Femur (tissue), 1 donor: ENCODE data around the gene CST5.
"Not testable (repeated sequence)": the region's sequence is repeated elsewhere in the genome, so short reads cannot be mapped to it uniquely, and the experiment has no call there.

Source experiments
- DNase-seq: peaks from one replicate; pipeline ENCODE4 v3.0.0-alpha.2; 2017

The CST5 gene

DNA sequence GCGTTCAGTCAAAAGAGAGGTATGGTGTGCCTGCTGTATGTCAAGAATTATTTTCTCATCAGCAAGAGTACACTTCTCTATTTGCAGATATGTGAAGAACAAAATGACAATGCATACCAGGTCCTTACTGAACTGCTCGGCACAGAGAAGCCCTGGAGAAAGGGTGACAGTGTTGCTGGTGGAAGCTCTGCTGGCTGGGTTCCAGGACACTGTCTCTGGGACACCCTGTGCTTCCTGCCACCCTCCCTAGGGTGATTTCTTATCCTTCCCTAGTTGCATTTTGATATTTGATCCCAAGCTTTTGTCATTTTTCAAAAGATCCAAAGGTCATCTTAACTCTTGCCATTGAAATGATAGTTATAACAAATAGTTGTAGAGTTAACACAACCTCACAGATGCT is 8.3 kb upstream of the CST5 start:
- no peak for DNase-seq

DNA sequence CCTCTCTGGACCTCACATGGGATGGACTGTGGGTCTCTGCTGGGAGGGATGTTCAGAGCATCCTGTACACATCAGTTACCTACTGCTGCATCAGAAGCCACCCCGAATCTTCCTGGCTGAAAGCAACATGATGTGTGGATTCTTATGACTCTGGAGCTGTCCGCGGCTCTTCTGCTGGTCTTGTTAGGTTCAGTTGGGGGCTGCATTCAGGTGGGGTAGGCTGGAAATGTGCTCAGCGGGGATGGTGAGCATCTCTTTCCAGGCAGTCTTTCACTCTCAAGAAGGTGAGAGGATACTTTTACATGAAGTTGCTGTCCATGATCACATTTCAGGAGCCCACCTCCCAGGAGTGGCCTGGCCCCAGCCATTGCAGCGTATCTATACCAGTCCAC is 5.2 kb upstream of the CST5 start:
- DNase-seq, result no peak

GRCh38 chr20:23884136-23884770 is 4.7 kb upstream of the CST5 start:
- no peak for DNase-seq

DNA sequence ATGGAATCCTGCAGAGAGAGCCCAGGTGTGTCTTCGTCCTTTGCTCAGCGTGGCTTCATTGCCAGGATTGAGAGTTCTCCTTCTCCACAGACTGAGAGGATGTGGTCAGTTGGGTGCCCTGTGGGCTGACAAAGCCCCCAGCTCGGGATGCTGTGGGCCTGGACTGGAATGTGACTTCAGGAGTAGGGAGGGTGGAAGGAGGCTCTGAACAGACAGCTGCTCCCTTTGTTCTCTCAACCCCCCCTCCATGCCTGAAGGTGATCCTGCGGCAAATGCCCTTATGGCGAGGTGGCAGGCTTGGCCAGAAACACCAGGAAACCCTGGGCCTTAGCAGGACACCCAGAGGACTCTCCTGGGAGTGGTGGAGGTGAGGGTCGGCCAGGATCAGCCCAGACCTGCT is 1.8 kb upstream of the CST5 start:
- no peak for DNase-seq

DNA sequence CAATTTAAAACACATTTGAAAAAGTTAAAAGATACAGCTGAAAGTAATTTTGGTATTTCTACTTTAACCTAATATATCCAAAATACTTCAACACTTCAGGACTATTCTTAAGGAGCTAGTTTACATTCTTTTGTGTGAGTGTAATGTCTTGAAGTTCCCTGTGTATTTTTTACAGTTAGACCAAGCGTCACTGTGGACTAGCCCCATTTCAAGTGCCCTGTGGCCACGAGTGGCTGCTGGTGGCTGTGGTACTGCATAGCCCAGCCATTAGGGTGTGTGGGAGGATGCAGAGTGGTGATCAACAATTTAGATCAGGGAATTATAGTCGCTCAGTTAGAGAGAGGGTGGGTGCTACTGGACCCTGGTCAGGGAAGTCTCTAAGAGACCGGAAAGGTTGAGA is 869 bp upstream of the CST5 start:
- no peak for DNase-seq

- DNase-seq, result no peak
Observed at GRCh38 chr20:23879811-23880374, 345 bp upstream of the CST5 start.

DNA sequence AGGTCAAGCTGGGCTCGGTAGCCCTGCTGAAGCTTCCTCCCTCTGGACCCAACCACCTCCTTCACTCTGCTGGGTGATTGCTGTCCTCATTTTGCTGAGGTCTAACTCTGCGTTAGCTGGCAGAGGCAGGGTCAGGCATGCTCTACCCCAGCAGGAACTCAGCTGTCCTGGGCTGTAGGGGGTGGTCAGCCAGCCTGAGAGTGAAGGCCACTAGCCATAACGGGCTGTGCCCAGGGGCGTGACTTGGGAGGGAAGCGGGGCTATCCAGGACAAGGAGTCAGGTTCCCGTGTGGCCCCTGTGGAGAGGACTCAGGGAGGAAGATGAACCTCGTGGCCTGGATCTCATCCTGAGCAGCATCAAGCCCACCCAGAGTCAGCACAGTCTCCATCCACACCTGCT is 761 bp downstream of the CST5 start:
- DNase-seq, result no peak

DNA sequence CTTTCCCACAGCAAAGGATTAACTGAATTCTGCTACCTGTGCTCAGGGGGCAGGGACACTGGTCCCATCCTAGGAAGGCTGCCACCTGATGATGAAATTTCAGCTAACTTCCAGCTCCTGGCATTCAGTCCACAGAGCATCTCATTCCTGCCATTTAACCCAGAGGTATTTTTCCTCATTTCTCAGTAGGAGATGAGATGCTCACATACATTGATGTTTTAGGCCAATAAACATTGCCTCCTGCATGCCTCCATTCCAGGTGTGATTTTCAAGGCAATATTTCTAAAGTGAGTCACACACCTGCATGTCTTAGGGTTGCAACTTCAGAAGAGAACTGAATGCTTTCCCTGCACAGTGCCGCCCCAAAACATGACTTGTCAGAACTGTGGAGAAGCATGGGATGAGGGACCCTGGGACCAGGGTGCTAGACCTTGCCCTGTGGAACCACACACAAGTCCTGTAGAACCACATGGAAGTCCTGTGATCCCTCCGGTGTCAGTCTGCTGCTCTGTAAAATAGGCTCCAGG is 1.5 kb downstream of the CST5 start:
- DNase-seq, result not testable (repeated sequence)

GRCh38 chr20:23877524-23877923 is 2.0 kb downstream of the CST5 start:
- no peak for DNase-seq

DNA sequence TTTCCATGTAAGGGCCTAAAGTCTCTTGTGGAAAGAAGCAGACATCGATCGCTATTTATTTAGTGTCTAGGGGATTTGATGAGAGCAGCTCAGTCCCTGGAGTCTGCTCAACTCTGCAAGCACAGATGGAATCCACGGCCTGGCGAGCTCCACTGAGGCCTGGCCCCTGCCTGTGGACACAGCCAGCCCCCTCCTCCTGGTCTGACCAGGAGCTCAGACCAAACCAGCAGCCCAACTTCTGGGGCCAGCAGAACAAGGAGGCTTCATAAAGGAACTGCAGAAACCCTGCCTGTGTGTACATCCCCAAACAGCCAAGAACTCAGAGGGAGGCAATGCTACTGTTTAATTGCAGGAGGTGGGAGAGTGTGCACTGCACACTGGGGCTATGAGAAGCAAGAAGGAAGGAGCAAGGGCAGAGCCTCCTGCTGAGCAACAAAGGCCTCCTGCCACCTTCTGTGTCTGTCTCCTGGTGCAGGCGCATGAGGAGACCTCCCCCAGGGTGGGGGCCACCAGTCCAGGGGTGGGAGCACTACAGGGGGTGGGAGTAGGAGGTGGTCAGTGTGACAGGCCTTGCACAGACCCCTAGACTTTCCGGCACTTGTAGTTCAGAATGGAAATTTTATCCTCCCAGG is 3.8 kb downstream of the CST5 start:
- DNase-seq, result no peak

GRCh38 chr20:23874747-23875146 is 4.8 kb downstream of the CST5 start:
- DNase-seq, result no peak

- DNase-seq, result no peak
Observed at GRCh38 chr20:23873370-23874015, 6.1 kb downstream of the CST5 start.

DNA sequence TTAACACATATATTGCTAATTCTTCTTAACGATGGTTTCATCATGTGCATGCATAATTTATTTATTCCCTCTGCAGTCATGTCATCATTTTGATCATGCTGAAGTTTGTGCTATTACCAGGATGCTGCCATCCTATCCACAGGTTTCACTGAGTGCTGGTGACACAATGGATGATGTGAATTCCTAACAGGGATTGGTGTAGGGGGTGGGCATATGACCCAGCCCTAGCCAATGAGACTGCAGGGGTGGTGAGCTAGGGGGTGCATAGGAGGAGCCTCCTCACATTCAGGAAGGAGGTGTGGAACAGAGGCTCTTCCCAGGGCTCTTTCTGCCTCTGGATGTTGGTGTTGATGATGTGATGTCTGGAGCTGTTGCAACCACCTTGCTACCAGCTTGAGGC is 7.5 kb downstream of the CST5 start:
- no peak for DNase-seq

GRCh38 chr20:23870461-23870860 is 9.1 kb downstream of the CST5 start:
- DNase-seq, result no peak

DNA sequence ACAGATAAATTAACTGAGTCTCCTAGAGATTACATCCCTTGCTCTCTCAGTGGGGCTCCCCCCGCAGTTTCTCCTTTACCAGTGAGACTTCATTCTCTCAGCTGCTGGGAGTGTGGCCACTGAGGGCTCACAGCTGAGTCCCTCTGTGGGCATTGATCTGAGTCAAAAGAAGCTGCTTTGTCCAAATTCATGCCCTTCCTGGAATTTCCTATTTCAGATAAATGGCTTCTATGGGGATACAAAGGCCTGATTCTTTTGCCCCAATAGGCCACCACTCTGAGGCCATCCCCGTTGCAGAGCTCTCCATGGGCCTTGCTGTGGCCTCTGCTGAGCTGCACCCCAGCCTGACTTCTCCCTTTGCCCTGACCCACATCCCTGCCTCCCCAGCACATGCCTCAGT is 10.0 kb downstream of the CST5 start:
- DNase-seq, result no peak

DNA sequence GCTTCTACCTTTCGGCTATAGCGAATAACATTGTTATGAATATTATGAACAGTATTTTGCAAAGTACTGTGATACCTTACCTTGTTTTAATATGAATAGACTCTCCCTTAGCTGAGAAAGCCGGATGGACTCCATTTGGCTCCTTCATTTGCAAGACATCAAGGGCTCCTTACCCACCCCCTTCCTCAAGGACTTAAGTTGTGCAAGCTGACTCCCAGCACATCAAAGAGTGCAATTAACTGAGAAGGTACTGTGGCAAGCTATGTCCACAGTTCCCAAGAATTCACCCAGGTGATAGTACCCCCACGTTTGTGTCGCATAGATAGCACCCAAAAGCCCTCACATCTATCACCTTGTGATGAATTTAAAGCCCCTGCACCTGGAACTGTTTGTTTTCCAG is 11.2 kb downstream of the CST5 start:
- no peak for DNase-seq

- no peak for DNase-seq
Observed at GRCh38 chr20:23867152-23867776, 12.3 kb downstream of the CST5 start.

DNA sequence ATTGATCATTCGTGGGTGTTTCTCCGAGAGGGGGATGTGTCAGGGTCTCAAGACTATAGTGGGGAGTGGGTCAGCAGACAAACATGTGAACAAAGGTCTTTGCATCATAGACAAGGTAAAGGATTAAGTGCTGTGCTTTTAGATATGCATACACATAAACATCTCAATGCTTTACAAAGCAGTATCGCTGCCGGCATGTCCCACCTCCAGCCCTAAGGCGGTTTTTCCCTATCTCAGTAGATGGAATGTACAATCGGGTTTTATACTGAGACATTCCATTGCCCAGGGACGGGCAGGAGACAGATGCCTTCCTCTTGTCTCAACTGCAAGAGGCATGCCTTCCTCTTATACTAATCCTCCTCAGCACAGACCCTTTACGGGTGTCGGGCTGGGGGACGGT is 18.8 kb downstream of the CST5 start:
- DNase-seq, result not testable (repeated sequence)

DNA sequence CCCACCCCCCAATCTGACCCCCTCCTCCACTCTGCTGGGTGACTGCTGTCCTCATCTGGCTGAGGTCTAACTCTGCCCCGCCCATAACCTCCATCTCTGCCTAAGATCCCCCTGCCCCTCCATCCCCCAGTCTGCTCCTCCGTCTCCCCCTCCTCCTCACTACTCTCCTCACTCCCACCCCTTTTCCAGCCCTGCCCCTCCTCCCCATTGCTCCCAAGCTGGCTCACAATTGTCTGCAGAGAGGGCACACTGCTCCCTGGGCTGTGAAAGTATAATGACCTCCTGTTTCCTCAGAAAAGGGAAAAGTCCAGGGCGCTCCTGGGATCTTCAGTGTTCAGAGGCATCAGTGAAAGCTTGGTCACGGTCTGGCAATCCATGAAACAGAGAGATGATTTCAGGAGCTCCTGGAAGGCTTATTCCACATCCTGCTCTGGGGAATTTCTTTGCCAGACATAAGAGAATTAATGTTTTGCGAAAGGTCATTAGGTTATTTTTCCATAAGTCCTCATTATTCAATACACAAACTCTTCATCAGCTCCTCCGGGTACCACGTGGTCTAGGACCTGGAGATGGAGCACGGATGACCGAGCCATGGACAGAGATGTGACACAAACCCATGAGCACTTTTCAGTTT is 21.5 kb downstream of the CST5 start:
- no peak for DNase-seq

- no peak for DNase-seq
Observed at GRCh38 chr20:23856736-23857135, 22.8 kb downstream of the CST5 start.

DNA sequence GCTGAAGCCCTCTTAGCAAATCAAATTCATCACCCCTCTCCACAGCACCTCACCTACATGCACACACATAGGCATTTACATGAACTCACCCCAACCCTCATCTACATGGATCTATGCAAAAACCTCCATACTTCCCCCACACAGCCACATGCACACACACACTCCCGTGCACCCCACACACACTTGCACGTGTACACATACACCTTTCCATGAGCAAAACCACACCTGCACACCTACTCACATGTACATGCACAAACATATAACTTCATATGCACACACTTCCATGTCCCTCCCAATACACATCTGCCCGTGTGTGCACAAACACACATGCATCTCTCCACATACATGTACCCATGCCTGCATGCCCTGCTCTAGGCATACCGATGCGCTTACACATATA is 23.3 kb downstream of the CST5 start:
- DNase-seq, result no peak

- DNase-seq, result no peak
Observed at GRCh38 chr20:23841693-23842092, 37.9 kb downstream of the CST5 start.

GRCh38 chr20:23835716-23836115 is 43.8 kb downstream of the CST5 start:
- no peak for DNase-seq
